Activated CD8-positive, alpha-beta memory T cell treated with anti-CD3 and anti-CD28 coated beads, Interleukin-2, amount 50 U/mL, for 24 hours (primary cell): Measurements from ENCODE around the gene SPG11.
"Not testable (repeated sequence)": the region's sequence is repeated elsewhere in the genome, so short reads cannot be mapped to it uniquely, and the experiment has no call there.

ENCODE experiments used
- DNase-seq: peaks from one replicate; pipeline ENCODE4 v3.0.0-alpha.2; 2020; ENCODE audit errors: extremely low read depth

The SPG11 gene

GRCh38 chr15:44616974-44617373 lies 46.5 kb downstream of the SPG11 start:
- DNase-seq, result no peak

- no peak for DNase-seq
Measured at GRCh38 chr15:44606740-44607139, 56.7 kb downstream of the SPG11 start.

GRCh38 chr15:44603126-44603525 lies 60.3 kb downstream of the SPG11 start:
- no peak for DNase-seq

- DNase-seq, result no peak
Measured at GRCh38 chr15:44598892-44599291, 64.6 kb downstream of the SPG11 start.

- no peak for DNase-seq
Measured at GRCh38 chr15:44598066-44598465, 65.4 kb downstream of the SPG11 start.

- DNase-seq, result no peak
Measured at GRCh38 chr15:44596511-44597010, 66.9 kb downstream of the SPG11 start.

GRCh38 chr15:44595656-44596510 lies 67.6 kb downstream of the SPG11 start:
- DNase-seq, result no peak

- no peak for DNase-seq
Measured at GRCh38 chr15:44595246-44595645, 68.2 kb downstream of the SPG11 start.

GRCh38 chr15:44593042-44593736 lies 70.3 kb downstream of the SPG11 start:
- DNase-seq, result no peak

- no peak for DNase-seq
Measured at GRCh38 chr15:44591326-44591725, 72.1 kb downstream of the SPG11 start.

- no peak for DNase-seq
Measured at GRCh38 chr15:44588541-44588940, 74.9 kb downstream of the SPG11 start.

GRCh38 chr15:44585633-44586032 lies 77.8 kb downstream of the SPG11 start:
- DNase-seq, result no peak

GRCh38 chr15:44584162-44584749 lies 79.2 kb downstream of the SPG11 start:
- peak; percentile 18 for DNase-seq

- no peak for DNase-seq
Measured at GRCh38 chr15:44580105-44580504, 83.4 kb downstream of the SPG11 start.

- no peak for DNase-seq
Measured at GRCh38 chr15:44574734-44575133, 88.7 kb downstream of the SPG11 start.

GRCh38 chr15:44573386-44573785 lies 90.1 kb downstream of the SPG11 start:
- no peak for DNase-seq

- DNase-seq, result no peak
Measured at GRCh38 chr15:44570361-44570760, 93.1 kb downstream of the SPG11 start.

- no peak for DNase-seq
Measured at GRCh38 chr15:44569316-44569715, 94.1 kb downstream of the SPG11 start.

GRCh38 chr15:44568338-44568737 lies 95.1 kb downstream of the SPG11 start:
- no peak for DNase-seq

GRCh38 chr15:44566155-44566540 lies 97.3 kb downstream of the SPG11 start:
- no peak for DNase-seq

- DNase-seq, result no peak
Measured at GRCh38 chr15:44565387-44566154, 97.9 kb downstream of the SPG11 start.

GRCh38 chr15:44560926-44561325 lies 102.5 kb downstream of the SPG11 start:
- DNase-seq, result not testable (repeated sequence)
